ENCODE measurements around the gene MIA2.

The MIA2 gene

DNA sequence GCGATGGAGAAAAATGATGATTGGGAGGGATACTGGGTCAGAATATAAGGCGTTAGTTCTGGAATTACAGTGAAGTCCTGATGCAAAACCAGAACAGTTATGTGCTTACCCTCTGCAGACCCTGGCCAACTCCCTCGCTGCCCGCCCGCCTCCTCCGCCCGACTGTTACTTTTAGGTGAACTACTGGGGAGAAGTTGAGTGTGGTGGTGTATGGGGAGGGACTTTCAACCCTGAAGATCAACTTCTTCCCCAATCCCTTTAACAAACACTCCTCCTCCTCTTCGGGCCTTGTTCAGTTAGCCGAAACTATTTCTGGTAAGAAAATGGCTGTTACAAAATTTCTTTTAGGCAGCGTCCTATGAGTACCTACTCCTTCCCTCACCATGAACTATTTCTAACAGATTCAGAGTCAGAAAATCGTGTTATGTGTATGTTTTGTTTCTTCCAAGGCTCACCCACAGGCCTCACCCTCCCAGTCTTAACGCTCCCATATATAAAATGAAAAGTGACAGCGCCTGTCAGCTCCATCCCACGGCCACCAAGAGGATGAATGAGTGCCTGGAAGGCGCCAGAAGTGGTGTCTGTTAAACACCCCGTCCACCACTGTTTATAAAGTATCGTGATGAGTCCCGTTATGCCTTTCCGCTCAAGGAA is 197.2 kb downstream of the MIA2 start:
- in situ Hi-C loops (cut with HindIII; ENCODE audit: low pct_ligation_motif_present, low sequenced_read_pairs) = no loop called here
- Histone ChIP-seq H3K27me3 (replicated peaks) (no peaks in the 10 kb centered on the region), H3K4me3 (ENCODE audit: low read depth, low read length) (peak overlapping the region; percentile 84), H3K36me3 (replicated peaks) (no peaks in the 10 kb centered on the region), H3K27ac (peak overlapping the region; percentile 100)
- DNase-seq = peak; percentile 18
- TF ChIP-seq, protein P1, sequence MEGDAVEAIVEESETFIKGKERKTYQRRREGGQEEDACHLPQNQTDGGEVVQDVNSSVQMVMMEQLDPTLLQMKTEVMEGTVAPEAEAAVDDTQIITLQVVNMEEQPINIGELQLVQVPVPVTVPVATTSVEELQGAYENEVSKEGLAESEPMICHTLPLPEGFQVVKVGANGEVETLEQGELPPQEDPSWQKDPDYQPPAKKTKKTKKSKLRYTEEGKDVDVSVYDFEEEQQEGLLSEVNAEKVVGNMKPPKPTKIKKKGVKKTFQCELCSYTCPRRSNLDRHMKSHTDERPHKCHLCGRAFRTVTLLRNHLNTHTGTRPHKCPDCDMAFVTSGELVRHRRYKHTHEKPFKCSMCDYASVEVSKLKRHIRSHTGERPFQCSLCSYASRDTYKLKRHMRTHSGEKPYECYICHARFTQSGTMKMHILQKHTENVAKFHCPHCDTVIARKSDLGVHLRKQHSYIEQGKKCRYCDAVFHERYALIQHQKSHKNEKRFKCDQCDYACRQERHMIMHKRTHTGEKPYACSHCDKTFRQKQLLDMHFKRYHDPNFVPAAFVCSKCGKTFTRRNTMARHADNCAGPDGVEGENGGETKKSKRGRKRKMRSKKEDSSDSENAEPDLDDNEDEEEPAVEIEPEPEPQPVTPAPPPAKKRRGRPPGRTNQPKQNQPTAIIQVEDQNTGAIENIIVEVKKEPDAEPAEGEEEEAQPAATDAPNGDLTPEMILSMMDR (IDR thresholded peaks at IDR 0.05; ENCODE audit: low read depth, low read length, missing control alignments) = no peak

DNA sequence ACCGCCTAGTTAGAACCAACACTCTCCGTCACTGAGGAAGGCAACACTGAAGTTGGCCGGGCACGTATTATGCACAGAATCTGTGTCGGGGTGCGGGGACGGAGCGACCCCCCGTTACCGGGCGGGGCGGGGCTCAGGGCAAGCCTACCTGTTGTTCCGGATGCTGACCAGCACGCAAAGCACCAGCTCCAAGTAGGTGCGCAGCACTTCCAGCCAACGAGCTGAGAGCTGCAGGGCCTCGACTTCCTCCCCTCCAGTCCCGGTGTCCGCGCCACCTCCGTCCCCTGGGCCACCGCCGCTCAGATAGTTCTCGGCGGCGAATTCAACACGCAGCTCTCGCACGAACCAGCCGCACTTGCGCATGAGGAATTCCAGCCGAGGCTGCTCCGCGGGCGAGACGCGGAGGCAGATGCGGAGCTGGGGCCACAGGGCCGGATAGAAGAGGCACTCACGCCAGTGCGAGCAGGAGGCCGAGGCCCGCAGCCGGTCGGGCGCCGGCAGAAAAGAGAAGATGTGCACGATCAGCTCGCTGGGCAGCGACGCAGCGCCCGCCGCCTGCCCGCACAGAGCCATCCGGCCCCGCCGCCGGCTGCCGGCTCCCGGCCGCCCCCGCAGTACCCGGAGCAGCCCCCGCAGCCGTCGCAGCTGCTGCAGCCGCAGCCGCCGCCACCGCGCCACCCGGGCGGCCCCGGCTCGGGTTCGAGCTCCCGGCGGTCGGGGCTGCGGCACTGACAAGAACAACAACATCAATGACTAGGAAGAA is 197.9 kb downstream of the MIA2 start:
- peak overlapping the region; percentile 84 for H3K4me3 ChIP-seq (ENCODE audit: low read depth, low read length)
- DNase-seq = peak; percentile 25
- TF ChIP-seq, protein P1 (IDR thresholded peaks at IDR 0.05; ENCODE audit: low read depth, low read length, missing control alignments) = no peak
- in situ Hi-C loops (cut with HindIII; ENCODE audit: low pct_ligation_motif_present, low sequenced_read_pairs) = no loop called here
- no peaks in the 10 kb centered on the region for H3K36me3 ChIP-seq (replicated peaks)
- no peaks in the 10 kb centered on the region for H3K27me3 ChIP-seq (replicated peaks)
- peak overlapping the region; percentile 100 for H3K27ac ChIP-seq

DNA sequence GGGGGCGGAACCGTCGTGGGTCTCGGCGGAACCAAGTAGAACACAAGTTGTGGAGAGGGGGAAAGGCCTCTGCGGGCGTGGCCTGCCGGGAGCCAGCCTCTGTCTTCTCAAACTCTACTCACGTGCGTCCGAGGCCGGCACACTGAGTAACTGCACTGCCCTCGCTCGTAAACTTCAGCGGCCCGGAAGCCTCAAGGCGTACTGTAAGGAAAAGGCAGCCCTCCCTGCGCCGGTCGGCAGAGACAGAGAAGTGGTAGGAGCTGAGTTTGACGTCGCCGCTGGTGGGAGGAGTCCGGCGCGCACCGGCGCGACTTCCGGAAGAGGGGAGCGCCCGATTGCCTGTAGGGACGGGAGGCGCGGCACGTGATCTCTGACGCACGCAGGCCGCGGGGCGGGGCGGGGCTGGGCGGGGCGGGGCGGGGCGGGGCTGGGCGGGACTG is 198.5 kb downstream of the MIA2 start, which contains the start of gene FBXO33:
Gene FBXO33, minus strand, starts transcription at position 255 of the 440 bp plus-strand sequence. CDS start 271 bp downstream, outside the sequence.
- Histone ChIP-seq H3K4me3 (ENCODE audit: low read depth, low read length) (peak within 1 kb of the TSS; percentile 84), H3K36me3 (replicated peaks) (no peaks in the 10 kb centered on the region), H3K27me3 (replicated peaks) (no peaks in the 10 kb centered on the region), H3K27ac (peak within 1 kb of the TSS; percentile 100)
- peak; percentile 95 for DNase-seq
- in situ Hi-C loops (cut with HindIII; ENCODE audit: low pct_ligation_motif_present, low sequenced_read_pairs) = no loop called here
- TF ChIP-seq, protein P1 (IDR thresholded peaks at IDR 0.05; ENCODE audit: low read depth, low read length, missing control alignments) = no peak

DNA sequence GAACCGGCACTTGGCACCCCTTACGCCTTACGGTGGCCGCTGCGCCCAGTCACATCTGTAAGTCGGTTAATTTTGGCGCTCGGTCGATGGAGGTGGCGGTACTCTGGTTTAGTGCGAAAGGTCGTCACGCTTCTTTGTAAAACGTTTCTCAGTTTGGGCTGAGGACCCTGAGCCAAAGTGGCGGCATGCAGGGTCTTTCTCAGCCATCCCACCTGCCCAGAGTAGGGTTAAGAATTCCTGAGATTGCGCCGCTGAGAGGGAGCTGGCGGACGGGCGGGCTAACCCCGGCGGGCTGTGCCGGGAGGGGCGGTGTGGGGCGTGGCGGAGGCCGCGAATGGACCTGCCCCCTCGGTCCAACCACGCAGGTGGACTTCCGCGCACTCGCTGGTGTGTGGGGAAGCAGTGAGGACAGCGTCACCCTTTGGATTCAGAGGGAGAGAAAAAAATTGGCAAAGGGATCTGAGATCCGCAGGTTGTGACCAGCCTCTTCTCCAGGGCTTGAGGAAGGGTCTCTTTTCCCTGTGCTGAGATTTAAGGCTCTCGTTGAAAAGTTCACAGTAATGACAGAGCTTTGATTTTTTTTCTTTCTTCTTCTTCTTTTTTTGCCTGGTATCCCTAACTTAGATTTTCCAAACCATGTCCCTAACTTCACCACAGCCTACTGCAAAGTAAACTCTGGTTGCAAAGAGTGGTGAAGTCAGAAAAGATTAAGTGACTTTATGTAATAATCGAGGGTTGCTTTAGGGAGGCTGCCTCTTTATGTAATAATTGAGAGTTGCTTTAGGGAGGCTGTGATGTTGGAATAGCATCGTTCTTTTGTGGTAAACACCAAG is 199.1 kb downstream of the MIA2 start:
- in situ Hi-C loops (cut with HindIII; ENCODE audit: low pct_ligation_motif_present, low sequenced_read_pairs) = no loop called here
- DNase-seq = peak; percentile 45
- no peaks in the 10 kb centered on the region for H3K27me3 ChIP-seq (replicated peaks)
- TF ChIP-seq, protein P1 (IDR thresholded peaks at IDR 0.05; ENCODE audit: low read depth, low read length, missing control alignments) = no peak
- H3K4me3 ChIP-seq (ENCODE audit: low read depth, low read length) = peak overlapping the region; percentile 74
- H3K27ac ChIP-seq = peak overlapping the region; percentile 100
- no peaks in the 10 kb centered on the region for H3K36me3 ChIP-seq (replicated peaks)

DNA sequence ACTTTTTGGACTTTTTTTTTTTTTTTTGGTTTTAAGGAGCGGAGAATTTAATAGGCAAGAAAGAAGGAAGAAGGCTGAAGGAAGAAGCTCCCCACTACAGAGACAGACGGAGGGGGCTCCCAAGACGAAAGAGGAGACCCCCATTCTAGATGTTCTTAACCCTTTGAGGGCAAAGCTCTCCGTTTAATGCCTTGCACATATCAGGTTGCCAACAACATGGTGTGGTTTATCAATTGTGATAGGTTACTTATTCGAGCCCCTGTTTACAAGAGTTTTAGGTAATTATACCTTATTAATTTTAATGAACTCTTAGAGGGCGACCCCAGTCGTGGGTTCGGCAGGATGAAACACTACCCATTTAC is 199.7 kb downstream of the MIA2 start:
- peak overlapping the region; percentile 74 for H3K4me3 ChIP-seq (ENCODE audit: low read depth, low read length)
- DNase-seq = no peak
- no peaks in the 10 kb centered on the region for H3K36me3 ChIP-seq (replicated peaks)
- TF ChIP-seq, protein P1 (IDR thresholded peaks at IDR 0.05; ENCODE audit: low read depth, low read length, missing control alignments) = no peak
- no peaks in the 10 kb centered on the region for H3K27me3 ChIP-seq (replicated peaks)
- in situ Hi-C loops (cut with HindIII; ENCODE audit: low pct_ligation_motif_present, low sequenced_read_pairs) = no loop called here
- no peak overlapping the region for H3K27ac ChIP-seq
